Hepatocyte (in vitro differentiated cells): ENCODE measurements around the gene S1PR3. TPM values are rescaled to one million over a fixed set of nuclear protein-coding genes. Genes with fewer than 3 reads are reported as not detected.

Experiments
- DNase-seq: peaks from one replicate; pipeline ENCODE4 v3.0.0-alpha.2; 2016; ENCODE audit warnings: low spot score
- H2AFZ ChIP-seq: fragments of 200-600 bp; sonication (generic); 2 replicates; pipeline ENCODE4 v1.6.0; 2016; ENCODE audit warnings: antibody characterized with exemption, mild to moderate bottlenecking
- H3K27ac ChIP-seq: fragments of 200-600 bp; sonication (generic); 2 replicates; pipeline ENCODE4 v1.5.1; 2016; ENCODE audit warnings: mild to moderate bottlenecking
- H3K27me3 ChIP-seq: fragments of 200-600 bp; sonication (generic); 2 replicates; pipeline ENCODE4 v1.6.1; 2016
- H3K36me3 ChIP-seq: fragments of 200-600 bp; sonication (generic); replicated peaks from 2 replicates; pipeline ENCODE4 v1.5.1; 2016; ENCODE audit warnings: low read depth; ENCODE audit not compliant: insufficient read depth
- H3K4me1 ChIP-seq: fragments of 200-600 bp; sonication (generic); 2 replicates; pipeline ENCODE4 v1.5.1; 2016; ENCODE audit warnings: mild to moderate bottlenecking, moderate library complexity; ENCODE audit not compliant: insufficient read depth
- H3K4me2 ChIP-seq: fragments of 200-600 bp; sonication (generic); 2 replicates; pipeline ENCODE4 v1.6.0; 2016
- H3K4me3 ChIP-seq: fragments of 200-600 bp; sonication (generic); 2 replicates; pipeline ENCODE4 v1.5.1; 2016; ENCODE audit warnings: mild to moderate bottlenecking
- H3K79me2 ChIP-seq: fragments of 200-600 bp; sonication (generic); 2 replicates; pipeline ENCODE4 v1.6.0; 2017; ENCODE audit warnings: mild to moderate bottlenecking
- H3K9me2 ChIP-seq: fragments of 200-600 bp; sonication (generic); replicated peaks from 2 replicates; pipeline ENCODE4 v1.6.0; 2017; ENCODE audit warnings: mild to moderate bottlenecking; ENCODE audit not compliant: insufficient read depth
- H3K9me3 ChIP-seq: fragments of 200-600 bp; sonication (generic); 2 replicates; pipeline ENCODE4 v1.5.1; 2016; ENCODE audit warnings: low read depth, mild to moderate bottlenecking
- H4K20me1 ChIP-seq: fragments of 200-600 bp; sonication (generic); 2 replicates; pipeline ENCODE4 v1.6.0; 2016; ENCODE audit warnings: mild to moderate bottlenecking; ENCODE audit not compliant: insufficient read depth, poor library complexity, severe bottlenecking
- CTCF ChIP-seq: fragments of 200-600 bp; sonication (generic); IDR thresholded peaks from 2 replicates; pipeline ENCODE4 v1.5.1; 2016; ENCODE audit warnings: antibody characterized with exemption, mild to moderate bottlenecking; ENCODE audit not compliant: poor library complexity
- EZH2 ChIP-seq: fragments of 200-600 bp; sonication (generic); IDR thresholded peaks from 2 replicates; pipeline ENCODE4 v1.6.1; 2016; ENCODE audit warnings: antibody characterized with exemption, mild to moderate bottlenecking, borderline replicate concordance
- EZH2phosphoT487 ChIP-seq: fragments of 200-600 bp; sonication (generic); IDR thresholded peaks from one replicate; pipeline ENCODE4 v1.6.1; 2018; ENCODE audit warnings: antibody characterized with exemption, mild to moderate bottlenecking, low read depth, moderate library complexity; ENCODE audit not compliant: unreplicated experiment, severe bottlenecking
- WGBS: methylation state at CpG from one replicate; pipeline ENCODE4 v1.1.6; 2016; ENCODE audit warnings: low lambda C conversion rate; ENCODE audit errors: missing lambda C conversion rate; 5-methylcytosine and 5-hydroxymethylcytosine counted together
- polyA plus RNA-seq: library from polyadenylated mRNA; unstranded; fragments of >200 nt; fragmentation: Nextera tagmentation; extraction: Ambion mirVana; gene quantifications from 2 replicates; pipeline ENCODE4 v1.2.1, GENCODE V29; 2016
- total RNA-seq: library from RNA; depleted of rRNA; stranded (reverse); fragments of >200 nt; gene quantifications from 2 replicates; pipeline ENCODE4 v1.2.3, GENCODE V29; 2014

The S1PR3 gene
- total and polyA plus RNA-seq, 2 experiments from 2014 or later: 21.4 to 46.1 TPM

GRCh38 chr9:88959727-88960469 lies 31.4 kb upstream of the S1PR3 start:
- Histone ChIP-seq H3K4me3 (no peak overlapping the region), H3K79me2 (no peaks in the 10 kb centered on the region)

GRCh38 chr9:88960632-88961031 lies 30.6 kb upstream of the S1PR3 start:
- Histone ChIP-seq H4K20me1 (no peaks in the 10 kb centered on the region), H3K27me3 (no peaks in the 10 kb centered on the region), H3K4me1 (no peaks in the 10 kb centered on the region), H2AFZ (no peak overlapping the region), H3K4me3 (no peak overlapping the region), H3K4me2 (no peak overlapping the region), H3K27ac (no peak overlapping the region), H3K9me3 (no peaks in the 10 kb centered on the region), H3K9me2 (no peaks in the 10 kb centered on the region), H3K36me3 (no peaks in the 10 kb centered on the region), H3K79me2 (no peaks in the 10 kb centered on the region)
- 91% methylated on average over 3 of the region's 3 CpGs for WGBS
- DNase-seq: no peak
- TF ChIP-seq EZH2phosphoT487 (no peak), CTCF (no peak), EZH2 (no peak)

More at GRCh38 chr9:88959727-88960469, 31.4 kb upstream of the S1PR3 start:
- WGBS: 73% methylated on average over 5 of the region's 5 CpGs
- H2AFZ ChIP-seq: no peak overlapping the region
- H3K4me2 ChIP-seq: no peak overlapping the region
- H3K27ac ChIP-seq: no peak overlapping the region
- H3K9me2 ChIP-seq: no peaks in the 10 kb centered on the region
- no peaks in the 10 kb centered on the region for H3K27me3 ChIP-seq
- no peaks in the 10 kb centered on the region for H4K20me1 ChIP-seq
- DNase-seq: no peak
- H3K36me3 ChIP-seq: no peaks in the 10 kb centered on the region
- no peak for TF ChIP-seq EZH2phosphoT487
- no peak for TF ChIP-seq EZH2
- no peak for TF ChIP-seq CTCF
- no peaks in the 10 kb centered on the region for H3K9me3 ChIP-seq
- no peaks in the 10 kb centered on the region for H3K4me1 ChIP-seq

GRCh38 chr9:88965473-88965872 lies 25.8 kb upstream of the S1PR3 start:
- H3K27me3 ChIP-seq: no peaks in the 10 kb centered on the region
- H4K20me1 ChIP-seq: no peaks in the 10 kb centered on the region
- no peak for DNase-seq
- H2AFZ ChIP-seq: no peak overlapping the region
- no peak overlapping the region for H3K4me2 ChIP-seq
- H3K9me3 ChIP-seq: no peaks in the 10 kb centered on the region
- H3K9me2 ChIP-seq: no peaks in the 10 kb centered on the region
- no peaks in the 10 kb centered on the region for H3K4me1 ChIP-seq
- H3K27ac ChIP-seq: no peak overlapping the region
- H3K79me2 ChIP-seq: no peaks in the 10 kb centered on the region
- no peak overlapping the region for H3K4me3 ChIP-seq
- no peak for TF ChIP-seq EZH2
- no peak for TF ChIP-seq CTCF
- no peak for TF ChIP-seq EZH2phosphoT487
- H3K36me3 ChIP-seq: no peaks in the 10 kb centered on the region
- 92% methylated on average over 8 of the region's 8 CpGs for WGBS
